Body of pancreas (tissue), 4 donors: ENCODE measurements around the gene ORC4.

Experiments used
- CTCF ChIP-seq, 7 experiments: fragments of 450-650 bp in 4 of 7; fragments of 200-600 bp in 3 of 7; sonication (generic) in 3 of 7; IDR thresholded peaks; one replicate each; pipeline ENCODE4 v1.5.1; 2016 to 2019; ENCODE audit warnings: antibody characterized with exemption in 7 of 7
- POLR2A ChIP-seq, 3 donors: fragments of 450-650 bp; IDR thresholded peaks; one replicate each; pipeline ENCODE4 v1.6.1; 2016; ENCODE audit warnings: antibody characterized with exemption in 3 of 3, mild to moderate bottlenecking in 2 of 3

DNA sequence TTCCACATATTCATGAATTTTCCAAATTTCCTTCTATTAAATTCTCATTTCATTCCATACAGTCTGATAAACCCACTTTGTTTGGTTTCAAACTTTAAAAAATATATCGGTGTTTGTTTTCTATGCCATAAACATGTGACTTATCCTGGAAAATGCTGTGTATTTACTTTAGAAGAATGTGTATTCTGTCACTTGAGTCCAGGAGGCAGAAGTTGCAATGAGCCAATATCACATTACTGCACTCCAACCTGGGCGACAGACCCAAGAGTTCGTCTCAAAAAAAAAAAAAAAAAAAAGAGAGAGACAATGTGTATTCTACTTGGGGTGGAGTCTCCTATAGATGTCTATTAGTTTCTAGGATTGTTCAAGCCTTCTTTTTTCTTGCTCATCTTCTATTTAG is 32.1 kb upstream of the ORC4 start:
- TF ChIP-seq CTCF (IDR thresholded peaks at IDR 0.05) (no peak), POLR2A (IDR thresholded peaks at IDR 0.05) (no peak)
